ENCODE results near the gene MYOG. TPM values are rescaled to one million over a fixed set of nuclear protein-coding genes. Genes with fewer than 3 reads are reported as not detected.

Gene MYOG
- total and polyA plus RNA-seq, 2 of the 13 experiments (the other 11 are each of a cell fraction or from before 2014, with no cell fraction given): not detected

- TF ChIP-seq PCBP1 (IDR thresholded peaks at IDR 0.05; ENCODE audit: borderline replicate concordance, low read depth, low read length) (no peak), ZNF670 (CRISPR knock-in tag; IDR thresholded peaks at IDR 0.05; ENCODE audit: borderline replicate concordance) (no peak), KLF11 (CRISPR knock-in tag; IDR thresholded peaks at IDR 0.05) (no peak), GABPB1 (CRISPR knock-in tag; IDR thresholded peaks at IDR 0.05) (peak; percentile 46; the same call in 1 of the 2 replicates), SMYD3 (CRISPR knock-in tag; IDR thresholded peaks at IDR 0.05) (no peak), IRF2 (CRISPR knock-in tag; IDR thresholded peaks at IDR 0.05) (no peak), ESRRA (CRISPR knock-in tag; IDR thresholded peaks at IDR 0.05; ENCODE audit: low read depth) (no peak), STAG1 (CRISPR knock-in tag; IDR thresholded peaks at IDR 0.05) (peak; percentile 83), CREB3 (CRISPR knock-in tag; IDR thresholded peaks at IDR 0.05) (no peak), ZIK1 (CRISPR knock-in tag; IDR thresholded peaks at IDR 0.05; ENCODE audit: borderline replicate concordance, low read depth) (no peak), ZFYVE20 (CRISPR knock-in tag; IDR thresholded peaks at IDR 0.05; ENCODE audit: borderline replicate concordance, low read depth) (no peak), CTCF (CRISPR knock-in tag; IDR thresholded peaks at IDR 0.05) (peak; percentile 91), SMARCC2 (IDR thresholded peaks at IDR 0.05) (no peak), ZBTB49 (CRISPR knock-in tag; IDR thresholded peaks at IDR 0.05; ENCODE audit: borderline replicate concordance) (no peak), NFYC (CRISPR knock-in tag; IDR thresholded peaks at IDR 0.05) (no peak), PAWR (CRISPR knock-in tag; IDR thresholded peaks at IDR 0.05; ENCODE audit: borderline replicate concordance) (no peak), DR1 (CRISPR knock-in tag; IDR thresholded peaks at IDR 0.05) (no peak), FOXP1 (IDR thresholded peaks at IDR 0.05) (no peak), FOXP1 (CRISPR knock-in tag; IDR thresholded peaks at IDR 0.05) (no peak), HNRNPLL (IDR thresholded peaks at IDR 0.05; ENCODE audit: low read depth, low read length, poor library complexity, severe bottlenecking) (peak; percentile 30)
These were observed 32.1 kb upstream of the MYOG start (continued) for GRCh38 chr1:203117611-203118575.
